GM18520 (cell line): ENCODE measurements around the gene CASKIN1.

Experiments used
- ATAC-seq: cut with Tn5 transposase; IDR thresholded peaks from one replicate; pipeline ENCODE4 v1.9.1; 2021; ENCODE audit not compliant: unreplicated experiment

CASKIN1 gene

DNA sequence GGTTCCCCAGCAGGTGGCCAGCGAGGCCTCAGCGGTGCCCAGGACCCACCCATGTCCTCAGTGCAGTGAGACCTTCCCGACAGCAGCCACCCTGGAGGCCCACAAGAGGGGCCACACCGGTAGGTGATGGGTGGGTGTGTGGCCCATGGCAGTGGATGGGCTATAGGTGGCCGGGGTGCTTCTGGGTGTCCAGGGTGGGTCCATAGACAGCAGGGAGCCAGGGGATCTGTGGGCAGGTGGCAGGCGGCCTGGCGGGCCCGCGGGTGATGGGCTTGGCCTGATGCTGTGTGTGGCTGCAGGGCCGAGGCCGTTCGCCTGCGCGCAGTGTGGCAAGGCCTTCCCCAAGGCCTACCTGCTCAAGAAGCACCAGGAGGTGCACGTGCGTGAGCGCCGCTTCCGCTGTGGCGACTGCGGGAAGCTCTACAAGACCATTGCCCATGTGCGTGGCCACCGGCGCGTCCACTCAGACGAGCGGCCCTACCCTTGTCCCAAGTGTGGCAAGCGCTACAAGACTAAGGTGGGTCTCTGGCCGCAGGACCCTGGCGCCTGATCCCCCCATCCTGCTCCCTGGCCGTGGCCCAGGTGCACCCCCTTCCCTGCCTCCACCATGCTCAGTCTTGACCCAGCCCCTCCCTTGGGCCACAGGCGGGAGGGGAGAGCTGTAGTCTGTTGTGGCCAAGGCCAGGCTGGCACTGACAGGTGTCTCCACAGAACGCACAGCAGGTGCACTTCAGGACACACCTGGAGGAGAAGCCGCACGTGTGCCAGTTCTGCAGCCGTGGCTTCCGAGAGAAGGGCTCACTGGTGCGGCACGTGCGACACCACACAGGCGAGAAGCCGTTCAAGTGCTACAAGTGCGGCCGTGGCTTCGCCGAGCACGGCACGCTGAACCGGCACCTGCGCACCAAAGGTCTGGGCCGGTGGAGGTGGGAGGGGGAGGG lies 37.7 kb upstream of the CASKIN1 start:
- no peak for ATAC-seq

- ATAC-seq: no peak
Measured at GRCh38 chr16:2233046-2233775, 36.8 kb upstream of the CASKIN1 start.

- no peak for ATAC-seq
Measured at GRCh38 chr16:2232094-2232990, 35.9 kb upstream of the CASKIN1 start.

DNA sequence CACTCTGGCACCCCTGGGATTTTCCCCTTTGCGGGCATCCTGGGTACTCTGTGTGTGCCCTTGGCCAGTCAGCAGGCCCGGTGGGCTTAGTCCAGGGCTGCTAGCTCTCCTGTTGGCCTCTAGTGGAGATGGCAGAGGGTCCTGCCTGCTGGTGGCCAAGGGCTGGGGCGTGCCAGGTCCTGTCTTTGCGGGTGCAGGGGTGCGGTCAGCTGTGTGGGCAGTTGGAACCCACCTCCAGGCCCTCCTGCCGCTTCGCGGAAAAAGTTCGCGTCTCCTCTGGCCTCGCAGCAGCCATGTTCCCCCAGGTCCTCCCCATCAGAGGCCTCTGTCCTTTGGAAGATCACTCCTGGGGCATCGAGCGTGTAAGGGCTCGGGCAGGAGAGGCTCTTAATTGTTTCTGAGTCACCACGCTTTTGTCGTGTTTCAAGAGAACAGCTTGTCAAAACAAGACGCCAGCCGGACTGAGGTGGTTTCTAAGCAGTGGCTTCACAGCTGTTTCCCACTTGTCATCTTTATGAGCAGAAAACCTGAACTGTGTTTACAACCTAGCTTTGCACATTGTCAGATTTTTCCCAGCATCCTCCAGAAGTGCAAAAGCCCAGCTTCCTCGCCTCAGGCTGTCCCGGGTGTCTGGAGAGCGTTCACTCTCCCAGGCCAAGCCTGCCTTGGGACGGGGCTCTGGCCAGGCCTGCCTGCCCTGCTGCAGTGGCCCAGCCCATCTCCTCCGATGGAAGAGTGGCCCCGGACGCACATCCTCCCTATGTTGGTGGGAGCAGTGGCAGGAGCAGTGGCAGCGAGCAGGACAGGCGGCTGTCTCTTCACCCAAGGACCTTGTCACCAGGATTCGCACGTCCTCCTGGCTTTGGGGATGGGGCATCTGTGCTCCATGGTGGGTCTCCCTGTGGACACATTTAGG lies 34.9 kb upstream of the CASKIN1 start:
- ATAC-seq: no peak

DNA sequence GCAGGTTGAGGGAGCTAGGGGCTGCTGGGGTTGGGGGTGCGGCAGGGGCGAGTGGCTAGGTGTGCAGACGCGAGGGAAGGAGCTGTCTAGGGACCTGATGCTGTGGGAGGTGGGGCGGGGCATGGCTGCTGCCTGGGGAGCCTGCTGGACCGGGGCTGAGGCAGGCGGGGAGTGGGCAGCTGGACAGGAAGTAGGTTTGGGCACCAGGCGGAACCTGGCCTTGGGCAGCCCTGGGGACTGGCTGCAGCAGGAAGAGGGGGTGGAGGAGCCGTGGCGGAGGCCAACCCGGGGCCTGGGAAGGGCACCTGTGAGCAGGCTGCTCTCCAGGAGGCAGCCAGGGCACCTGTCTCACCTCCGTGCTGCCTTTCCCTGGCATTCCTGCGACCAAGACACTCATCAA lies 34.0 kb upstream of the CASKIN1 start:
- ATAC-seq: no peak

- ATAC-seq: no peak
Measured at GRCh38 chr16:2229632-2230250, 33.3 kb upstream of the CASKIN1 start.

DNA sequence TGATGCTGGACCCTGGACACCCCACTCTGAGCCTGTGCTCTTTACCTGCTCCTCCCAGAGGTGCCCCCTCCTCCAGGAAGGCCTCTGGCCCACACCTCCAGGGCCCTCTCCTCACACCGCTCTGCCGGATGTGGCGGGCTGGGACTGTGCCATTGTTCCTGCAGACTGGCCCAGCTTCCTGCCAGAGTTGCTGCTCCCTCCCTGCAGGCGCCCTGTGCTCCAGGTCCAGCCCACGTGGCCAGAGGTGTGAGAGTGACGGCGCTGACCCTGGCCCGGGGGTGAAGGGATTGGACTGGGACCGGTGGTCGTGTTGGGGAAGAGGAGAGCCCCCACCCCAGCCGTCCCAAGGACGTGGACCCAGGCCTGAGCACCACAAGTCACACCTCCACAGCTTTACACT lies 32.7 kb upstream of the CASKIN1 start:
- no peak for ATAC-seq

DNA sequence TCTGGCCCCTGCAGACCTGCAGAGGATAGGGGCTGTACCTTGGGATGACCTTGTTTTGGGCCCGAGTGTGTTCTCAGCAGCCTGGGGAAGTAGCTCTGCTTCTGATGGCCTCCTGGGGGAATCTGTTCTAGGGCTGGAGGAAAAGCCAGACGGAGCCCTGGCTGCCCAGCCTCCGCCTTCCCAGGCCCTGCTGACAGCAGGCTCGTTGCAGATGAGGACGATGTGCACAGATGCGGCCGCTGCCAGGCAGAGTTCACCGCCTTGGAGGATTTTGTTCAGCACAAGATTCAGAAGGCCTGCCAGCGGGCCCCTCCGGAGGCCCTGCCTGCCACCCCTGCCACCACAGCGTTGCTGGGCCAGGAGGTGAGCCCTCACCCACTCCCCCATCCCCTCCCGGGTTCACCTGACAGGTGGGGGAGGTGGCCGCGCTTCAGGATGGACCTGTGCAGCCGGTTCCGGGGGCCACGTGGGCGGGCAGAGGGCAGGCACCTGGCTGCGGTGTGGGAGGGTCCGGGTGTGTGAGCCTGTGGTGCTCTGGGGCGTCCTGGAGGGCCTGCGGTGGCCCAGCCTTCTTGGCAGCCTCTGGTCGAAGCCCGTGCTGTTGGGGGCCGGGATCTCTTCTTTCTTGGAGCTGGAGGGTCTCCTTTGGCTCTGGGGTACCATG lies 31.9 kb upstream of the CASKIN1 start:
- no peak for ATAC-seq

- ATAC-seq: no peak
Measured at GRCh38 chr16:2226918-2227317, 30.5 kb upstream of the CASKIN1 start.

DNA sequence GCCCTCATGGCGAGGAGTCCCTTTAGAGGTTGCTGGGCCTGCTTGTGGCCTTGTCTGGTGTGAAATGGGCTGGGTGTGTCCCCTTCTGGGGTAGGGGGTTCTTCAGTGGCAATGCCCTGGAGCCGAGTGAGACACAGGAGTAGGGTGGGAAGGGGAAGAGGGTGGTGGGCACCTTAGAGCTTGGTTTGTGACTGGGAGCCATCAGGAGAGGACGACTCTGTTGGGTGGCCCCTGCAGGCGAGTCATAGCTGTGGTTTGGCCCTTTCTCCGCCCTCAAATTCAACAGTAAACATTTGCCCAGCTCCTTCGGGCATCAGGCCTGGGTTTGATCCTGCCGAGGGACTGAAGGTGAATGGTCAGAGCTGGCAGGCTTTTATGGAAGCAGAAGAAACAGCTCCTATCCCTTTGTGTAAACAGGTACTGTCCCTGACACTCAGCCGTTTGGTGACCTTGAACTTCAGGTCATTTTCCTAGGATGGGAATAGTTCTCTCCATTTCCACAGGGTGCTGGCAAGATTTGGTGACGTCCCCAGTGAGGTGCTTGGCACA lies 29.9 kb upstream of the CASKIN1 start:
- ATAC-seq: no peak

DNA sequence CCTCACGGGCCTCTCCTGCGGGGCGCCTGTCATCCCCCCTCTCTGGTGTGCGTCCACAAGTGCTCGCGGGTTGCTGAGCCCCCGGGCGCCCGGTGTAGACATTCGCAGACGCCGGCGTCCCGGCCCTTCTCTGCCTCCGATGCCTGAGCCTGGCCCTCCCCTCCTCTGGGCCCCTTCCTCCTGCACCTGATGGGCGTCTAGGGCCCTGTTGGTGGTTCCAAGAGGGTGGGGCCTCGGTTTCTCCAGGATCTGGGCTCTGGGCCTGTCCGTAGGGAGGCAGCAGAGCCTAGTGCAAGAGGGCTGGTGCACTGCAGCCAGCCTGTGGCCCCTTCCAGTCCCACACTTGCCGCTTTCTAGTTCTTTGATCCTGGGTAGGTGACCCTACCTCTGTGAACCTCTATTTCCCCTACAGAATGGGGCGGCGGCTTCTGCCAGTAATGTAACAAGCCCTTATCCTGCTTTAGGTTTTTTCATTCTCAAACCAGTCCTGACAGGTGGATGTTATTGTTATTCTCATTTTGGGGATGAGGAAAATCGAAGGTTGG lies 27.6 kb upstream of the CASKIN1 start:
- no peak for ATAC-seq

DNA sequence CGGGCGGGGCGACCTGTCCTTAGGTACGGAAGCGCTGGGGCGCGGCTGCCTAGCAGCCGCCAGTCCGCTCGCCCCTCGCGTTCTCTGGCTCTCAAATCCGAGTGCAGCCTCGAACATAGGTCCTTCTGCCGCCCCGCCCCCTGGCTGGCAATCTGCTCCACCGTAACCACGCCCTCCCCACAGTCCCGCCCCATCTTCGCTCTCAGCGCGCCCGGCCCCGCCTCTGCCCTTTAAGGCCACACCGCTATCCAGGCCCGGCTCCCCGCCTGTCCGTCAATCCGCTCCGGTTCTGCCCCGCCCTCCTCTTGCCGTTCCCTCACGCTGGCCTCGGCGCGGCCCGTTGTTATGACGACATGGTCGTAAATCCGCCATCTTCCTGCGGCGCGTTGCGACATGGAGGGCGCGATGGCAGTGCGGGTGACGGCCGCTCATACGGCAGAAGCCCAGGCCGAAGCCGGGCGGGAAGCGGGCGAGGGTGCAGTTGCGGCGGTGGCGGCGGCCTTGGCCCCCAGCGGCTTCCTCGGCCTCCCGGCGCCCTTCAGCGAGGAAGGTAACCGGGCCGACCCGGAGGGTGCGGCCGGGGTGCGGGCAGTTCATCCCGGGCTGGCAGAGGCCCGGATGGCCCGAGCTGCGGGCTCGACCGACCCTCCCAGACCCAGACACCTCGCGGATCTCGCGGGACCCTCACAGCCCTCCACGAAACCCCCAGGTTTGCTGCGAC lies 27.0 kb upstream of the CASKIN1 start, which contains the start of gene E4F1:
Gene E4F1, plus strand, starts transcription at position 371 of the 721 bp plus-strand sequence. Its CDS starts 23 bp downstream, at position 394.
- peak; percentile 92 for ATAC-seq

DNA sequence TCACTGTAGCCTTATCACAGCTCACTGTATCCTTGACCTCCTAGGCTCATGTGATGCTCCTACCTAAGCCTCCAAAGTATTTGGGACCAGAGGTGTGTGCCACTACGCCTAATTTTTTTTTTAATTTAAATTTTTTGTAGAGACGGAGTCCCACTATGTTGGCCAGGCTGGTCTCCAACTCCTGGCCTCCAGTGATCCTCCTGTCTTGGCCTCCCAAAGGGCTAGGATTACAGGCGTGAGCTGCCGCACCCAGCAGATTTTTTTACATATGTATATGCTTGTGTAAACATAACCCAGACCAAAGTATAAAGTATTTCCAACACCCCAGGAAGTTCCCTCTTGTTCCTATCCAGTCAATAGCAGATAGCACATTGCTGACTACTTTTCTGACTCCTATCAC lies 19.9 kb upstream of the CASKIN1 start:
- ATAC-seq: no peak

DNA sequence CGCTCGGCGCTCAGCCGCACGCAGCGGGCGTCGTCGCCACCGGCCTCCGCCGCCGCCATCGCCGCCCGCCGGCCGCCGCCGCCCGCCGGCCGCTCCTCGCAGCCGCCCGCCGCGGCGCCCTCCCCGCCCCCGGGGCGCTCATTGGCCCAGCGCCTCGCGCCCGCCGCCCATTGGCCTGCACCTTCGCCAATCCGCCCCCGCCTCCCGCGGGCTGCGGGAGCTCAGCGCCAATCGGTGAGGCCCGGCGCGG lies 18.2 kb upstream of the CASKIN1 start, which contains the start of gene PGP:
Gene PGP, minus strand, starts transcription at position 122 of the 250 bp plus-strand sequence. Its CDS starts 63 bp downstream, at position 59.
- ATAC-seq: no peak

DNA sequence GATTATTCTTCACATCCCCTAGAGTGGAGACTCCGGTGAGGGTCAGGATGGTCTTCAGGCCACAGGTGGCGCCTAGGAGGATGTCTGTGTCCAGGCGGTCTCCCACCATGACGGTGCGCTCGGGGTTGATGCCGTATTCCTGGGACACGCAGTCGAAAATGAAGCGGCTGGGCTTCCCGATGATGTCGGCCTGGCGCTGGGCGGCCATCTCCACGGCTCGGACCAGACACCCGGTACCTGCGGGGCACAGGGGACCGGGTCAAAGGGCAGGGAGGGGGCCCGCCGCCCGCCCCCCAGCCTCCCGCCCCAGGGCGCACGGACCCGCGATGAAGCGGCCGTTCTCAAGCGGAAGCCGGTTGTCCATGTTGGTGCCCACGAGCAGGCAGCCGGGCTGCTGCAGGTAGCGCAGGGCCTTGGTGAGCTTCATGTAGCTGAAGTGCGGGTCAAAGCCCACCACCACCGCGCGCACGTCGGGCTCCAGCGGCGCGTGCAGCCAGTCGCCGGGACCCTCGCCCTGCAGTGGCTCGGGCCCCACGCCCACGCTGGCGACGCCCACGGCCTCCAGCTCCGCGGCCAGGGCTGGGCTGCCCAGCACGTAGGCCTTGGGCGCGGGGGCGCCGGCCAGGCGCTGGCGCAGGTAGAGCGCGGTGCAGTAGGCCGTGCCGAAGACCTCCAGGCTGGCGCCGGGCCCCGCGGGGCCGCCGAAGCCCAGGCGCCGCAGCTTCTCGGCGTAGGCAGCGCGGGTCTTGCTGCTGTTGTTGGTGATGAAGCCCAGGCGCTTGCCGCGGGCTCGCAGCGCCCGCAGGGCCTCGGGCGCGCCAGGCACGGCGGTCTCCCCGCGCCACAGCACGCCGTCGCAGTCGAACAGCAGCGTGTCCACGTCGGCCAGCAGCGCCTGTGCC lies 17.7 kb upstream of the CASKIN1 start:
- no peak for ATAC-seq

GRCh38 chr16:2212362-2213324 lies 16.2 kb upstream of the CASKIN1 start:
- no peak for ATAC-seq
